Aorta (tissue), 5 donors: Measurements from ENCODE around the gene DCHS2. TPM values are rescaled to one million over a fixed set of nuclear protein-coding genes. Genes with fewer than 3 reads are reported as not detected.

ENCODE experiments used
- ATAC-seq: fragments of 200-7000 bp; cut with Tn5 transposase; one replicate; pipeline ENCODE4 v1.9.1; 2022; ENCODE audit warnings: moderate library complexity; ENCODE audit not compliant: low FRiP score
- DNase-seq, 2 donors: peaks; one replicate each; pipeline ENCODE4 v3.0.0-alpha.2; 2020
- H3K27ac ChIP-seq, 2 donors: one replicate each; pipeline ENCODE4 v1.5.1; 2013; ENCODE audit warnings: low read length in 2 of 2, mild to moderate bottlenecking in 2 of 2, moderate library complexity in 2 of 2, control low read depth in 1 of 2, inconsistent platforms in 1 of 2, low read depth in 1 of 2
- H3K27me3 ChIP-seq, 2 donors: one replicate each; pipeline ENCODE4 v1.6.1; 2013; ENCODE audit warnings: control low read depth in 1 of 2, low read length in 1 of 2, mild to moderate bottlenecking in 1 of 2, moderate library complexity in 1 of 2; ENCODE audit not compliant: insufficient read depth in 2 of 2, control insufficient read depth in 1 of 2
- H3K36me3 ChIP-seq, 2 donors: one replicate each; pipeline ENCODE4 v1.6.1; 2013; ENCODE audit warnings: control low read depth in 1 of 2, low read length in 1 of 2, mild to moderate bottlenecking in 1 of 2; ENCODE audit not compliant: insufficient read depth in 2 of 2, control insufficient read depth in 1 of 2
- H3K4me1 ChIP-seq, 2 donors: one replicate each; pipeline ENCODE4 v1.6.1; 2013; ENCODE audit warnings: low read length in 2 of 2, control low read depth in 1 of 2, mild to moderate bottlenecking in 1 of 2, moderate library complexity in 1 of 2; ENCODE audit not compliant: insufficient read depth in 2 of 2, control insufficient read depth in 1 of 2
- H3K4me3 ChIP-seq, 2 donors: one replicate each; pipeline ENCODE4 v1.5.1; 2013; ENCODE audit warnings: low read length in 2 of 2, control low read depth in 1 of 2, mild to moderate bottlenecking in 1 of 2
- H3K9me3 ChIP-seq: one replicate; pipeline ENCODE4 v1.6.1; 2013; ENCODE audit warnings: mild to moderate bottlenecking, low read length; ENCODE audit not compliant: control insufficient read depth
- WGBS, 2 donors: extraction: QIAGEN DNeasy Blood & Tissue Kit; methylation state at CpG; one replicate each; pipeline ENCODE4 v1.1.7; 2013; 5-methylcytosine and 5-hydroxymethylcytosine counted together
- intact Hi-C, 2 donors: fragments of 100-400 bp; cut with DNase I; formaldehyde crosslinking; loops; one replicate each; pipeline versions ENCODE4 v1.14.2 to v1.15.0; 2022
- polyA plus RNA-seq, 2 donors: library from polyadenylated mRNA; stranded (reverse); fragments of 200-250 nt; gene quantifications; one replicate each; pipeline ENCODE4 v1.2.3, GENCODE V29; 2013
- total RNA-seq, 2 donors: library from RNA; stranded (reverse); fragmentation: NEBNext Ultra II Directional; extraction: Animal tissue kit (Norgen Biotek cat#: 25700); gene quantifications; one replicate each; pipeline ENCODE4 v1.2.1, GENCODE V29; 2021
- donor health status: healthy with polysubstance abuse.
- donor health status: Bipolar disorder and iron deficiency.
- donor health status: DM: no; HTN: no; CAD: no.
- donor health status: DM: no; HTN: no; CAD: no.
- donor health status: DM: yes; HTN: yes; CAD: no.

The DCHS2 gene
- total and polyA plus RNA-seq, 4 donors = 0.03 to 0.08 (median 0.06) TPM; not detected in 1

DNA sequence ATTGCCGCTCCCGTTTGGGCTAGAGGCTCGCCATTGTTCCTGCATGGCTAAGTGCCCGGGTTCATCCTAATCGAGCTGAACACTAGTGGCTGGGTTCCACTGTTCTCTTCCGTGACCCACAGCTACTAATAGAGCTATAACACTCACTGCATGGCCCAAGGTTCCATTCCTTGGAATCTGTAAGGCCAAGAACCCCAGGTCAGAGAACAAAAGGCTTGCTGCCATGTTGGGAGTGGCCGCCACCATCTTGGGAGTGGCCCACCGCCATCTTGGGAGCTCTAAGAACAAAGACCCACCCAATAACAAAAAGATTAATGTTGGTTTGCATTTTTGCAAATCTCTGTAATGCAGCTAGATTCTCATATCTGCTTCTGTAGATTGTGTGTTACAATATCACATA, 299.0 kb downstream of the DCHS2 start:
- ATAC-seq = no peak
- DNase-seq = no peak
- Histone ChIP-seq H3K9me3 (no peaks in the 10 kb centered on the region), H3K4me3 (no peak overlapping the region), H3K27me3 (no peaks in the 10 kb centered on the region), H3K36me3 (no peaks in the 10 kb centered on the region), H3K27ac (no peak overlapping the region), H3K4me1 (no peaks in the 10 kb centered on the region)
- WGBS, 2 donors = 96 to 98% methylated on average over 8 of the region's 8 CpGs
- intact Hi-C loops = no loop called here

DNA sequence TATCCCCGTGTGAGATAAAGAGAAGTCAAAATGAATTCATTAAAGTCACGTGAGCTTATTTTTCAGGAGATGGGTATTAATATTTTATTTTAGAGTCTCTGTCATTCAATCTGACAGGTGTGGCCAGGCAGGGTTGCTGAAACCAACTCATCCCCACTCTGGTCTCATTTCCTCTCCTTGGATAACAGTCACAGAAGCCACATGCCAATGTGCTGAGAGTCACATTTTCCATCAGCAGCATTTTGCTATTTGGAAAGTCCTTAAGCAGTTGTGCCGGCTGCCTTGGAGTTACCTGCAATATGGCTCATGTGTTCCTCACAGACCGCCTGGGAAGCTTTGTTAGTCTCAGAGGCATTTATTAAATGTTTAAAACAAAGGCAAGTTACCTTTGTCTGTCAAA, 302.3 kb downstream of the DCHS2 start:
- ATAC-seq (no peak), DNase-seq (no peak)
- Histone ChIP-seq H3K9me3 (no peaks in the 10 kb centered on the region), H3K4me1 (no peaks in the 10 kb centered on the region), H3K36me3 (no peaks in the 10 kb centered on the region), H3K27me3 (no peaks in the 10 kb centered on the region), H3K4me3 (no peak overlapping the region), H3K27ac (no peak overlapping the region)
- intact Hi-C loops = no loop called here
- 57 to 61% methylated on average over 4 of the region's 4 CpGs for WGBS, 2 donors

DNA sequence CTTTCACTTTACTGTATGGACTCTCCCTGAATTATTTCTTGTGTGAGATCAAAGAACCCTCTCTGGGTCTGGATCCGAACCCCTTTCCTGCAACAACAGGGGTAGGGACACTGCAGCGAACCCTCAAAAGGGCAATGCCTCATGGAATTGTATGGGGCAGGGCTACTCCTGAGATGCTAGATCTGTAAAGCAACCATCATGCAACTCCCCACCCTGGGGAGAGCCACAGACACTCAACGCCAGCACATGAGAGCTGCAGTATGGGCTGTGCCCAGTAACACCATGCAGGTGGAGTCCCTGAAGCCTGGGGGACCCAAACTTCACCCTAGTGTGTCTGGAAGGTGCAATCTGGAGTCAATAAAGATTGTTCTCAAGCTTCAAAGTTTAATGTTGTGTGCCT, 304.7 kb downstream of the DCHS2 start:
- 95 to 100% methylated on average over 3 of the region's 3 CpGs for WGBS, 2 donors
- no peak overlapping the region for H3K27ac ChIP-seq
- H3K9me3 ChIP-seq = no peaks in the 10 kb centered on the region
- no peaks in the 10 kb centered on the region for H3K4me1 ChIP-seq
- H3K36me3 ChIP-seq = no peaks in the 10 kb centered on the region
- no peaks in the 10 kb centered on the region for H3K27me3 ChIP-seq
- ATAC-seq (no peak), DNase-seq (no peak)
- intact Hi-C loops = no loop called here
- no peak overlapping the region for H3K4me3 ChIP-seq

DNA sequence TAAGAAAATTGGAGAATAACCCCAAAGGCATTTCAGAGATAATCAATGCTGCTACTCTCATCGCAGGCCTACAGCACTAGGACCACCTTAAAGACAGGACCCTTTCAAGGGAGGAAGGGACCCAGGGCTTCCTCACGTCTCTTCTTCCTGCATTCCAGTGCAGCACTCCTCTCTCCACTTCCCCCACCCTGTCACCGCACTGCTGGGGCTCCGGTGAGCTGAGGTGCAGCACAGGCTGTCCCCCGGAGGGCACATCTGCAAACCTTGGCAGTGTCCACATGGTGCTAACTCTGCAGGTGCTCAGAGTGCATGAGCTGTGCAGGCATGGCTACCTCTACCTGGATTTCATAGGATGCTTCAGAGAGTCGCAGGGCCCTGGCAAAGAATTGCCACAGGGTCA, 305.6 kb downstream of the DCHS2 start:
- DNase-seq (no peak), ATAC-seq (no peak)
- WGBS, 2 donors = 90 to 91% methylated on average over 6 of the region's 6 CpGs

DNA sequence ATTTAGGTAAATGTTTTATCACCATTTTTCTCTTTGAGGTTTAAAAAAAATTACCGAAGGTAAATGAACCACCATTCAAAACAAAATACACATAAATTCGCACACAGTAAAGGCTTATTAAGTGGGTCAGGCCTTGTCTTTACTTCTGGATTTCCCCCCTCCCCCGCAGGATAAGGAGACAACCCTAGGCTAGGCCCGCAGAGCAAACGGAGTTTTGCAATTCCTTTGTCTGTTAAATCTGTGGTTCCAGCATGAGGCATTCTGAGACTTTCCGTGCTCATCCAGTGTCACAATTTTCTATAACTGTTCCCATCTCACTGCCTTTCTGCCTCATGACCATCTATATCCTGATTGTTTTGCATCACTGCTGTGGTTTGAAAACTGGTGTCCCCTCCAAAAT, 307.4 kb downstream of the DCHS2 start:
- Histone ChIP-seq H3K27ac (no peak overlapping the region), H3K27me3 (no peaks in the 10 kb centered on the region), H3K36me3 (no peaks in the 10 kb centered on the region), H3K9me3 (no peaks in the 10 kb centered on the region), H3K4me1 (no peaks in the 10 kb centered on the region), H3K4me3 (no peak overlapping the region)
- WGBS, 2 donors = 93 to 96% methylated on average over 6 of the region's 6 CpGs
- DNase-seq (no peak), ATAC-seq (no peak)
- intact Hi-C loops = no loop called here

More for the DNA sequence above, 305.6 kb downstream of the DCHS2 start:
- H3K36me3 ChIP-seq = no peaks in the 10 kb centered on the region
- no peaks in the 10 kb centered on the region for H3K27me3 ChIP-seq
- H3K4me3 ChIP-seq = no peak overlapping the region
- H3K4me1 ChIP-seq = no peaks in the 10 kb centered on the region
- no peak overlapping the region for H3K27ac ChIP-seq
- intact Hi-C loops = no loop called here
- H3K9me3 ChIP-seq = no peaks in the 10 kb centered on the region

DNA sequence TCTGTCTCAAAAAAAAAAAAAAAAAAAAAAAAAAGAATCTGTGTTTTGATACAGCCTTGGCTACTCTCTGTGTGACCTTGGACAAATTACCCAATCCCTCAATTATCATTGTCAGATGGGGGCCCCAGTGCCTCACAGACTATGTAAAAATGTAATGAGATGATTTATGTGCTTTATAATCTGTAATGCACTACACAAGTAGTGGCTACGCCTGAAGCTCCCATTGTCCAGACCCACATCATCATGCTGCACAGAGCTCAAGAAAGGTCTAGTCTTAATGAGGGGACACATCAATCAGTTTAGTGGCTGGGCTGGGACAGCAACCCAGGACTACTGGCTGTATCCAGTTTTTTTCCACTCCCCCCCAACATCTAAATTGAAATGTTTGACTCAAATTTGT, 308.3 kb downstream of the DCHS2 start:
- H3K4me3 ChIP-seq = no peak overlapping the region
- no peaks in the 10 kb centered on the region for H3K27me3 ChIP-seq
- no peaks in the 10 kb centered on the region for H3K4me1 ChIP-seq
- no peak for DNase-seq
- no peak overlapping the region for H3K27ac ChIP-seq
- peak; percentile 9 for ATAC-seq
- no peaks in the 10 kb centered on the region for H3K36me3 ChIP-seq
- WGBS, 2 donors = 98 to 100% methylated on average over 1 of the region's 1 CpG
- intact Hi-C loops = no loop called here
- no peaks in the 10 kb centered on the region for H3K9me3 ChIP-seq

Other genes with a start within 250 kb of the DCHS2 start
- gene PLRG1, start 58.6 kb upstream of the DCHS2 start, total RNA-seq = 10 to 100 TPM; 59.0 to 61.6 TPM
- 10 to 100 TPM; 21.7 to 46.3 TPM for gene PLRG1, start 58.6 kb upstream of the DCHS2 start, polyA plus RNA-seq
- not detected for gene FGB, start 71.2 kb upstream of the DCHS2 start, total RNA-seq
- gene FGB, start 71.2 kb upstream of the DCHS2 start, polyA plus RNA-seq = 1 to 10 TPM in 1 of 2 donors, not detected in 1; 1.9 TPM
- not detected for gene FGA, start 98.9 kb upstream of the DCHS2 start, total RNA-seq
- 1 to 10 TPM in 1 of 2 donors, not detected in 1; 1.8 TPM for gene FGA, start 98.9 kb upstream of the DCHS2 start, polyA plus RNA-seq
- under 1 TPM in 1 of 2 donors, not detected in 1; 0.87 TPM for gene FGG, start 120.9 kb upstream of the DCHS2 start, total RNA-seq
- 1 to 10 TPM in 1 of 2 donors, not detected in 1; 2.0 TPM for gene FGG, start 120.9 kb upstream of the DCHS2 start, polyA plus RNA-seq